Body of pancreas (tissue), 4 donors: ENCODE measurements around the gene PARP3.

Source experiments
- POLR2A ChIP-seq, 3 donors: fragments of 450-650 bp; IDR thresholded peaks; one replicate each; pipeline ENCODE4 v1.6.1; 2016; ENCODE audit warnings: antibody characterized with exemption in 3 of 3, mild to moderate bottlenecking in 2 of 3
- TF ChIP-seq, protein P1 (sequence below), 7 experiments: fragments of 450-650 bp in 4 of 7; fragments of 200-600 bp in 3 of 7; sonication (generic) in 3 of 7; IDR thresholded peaks; one replicate each; pipeline ENCODE4 v1.5.1; 2016 to 2019; ENCODE audit warnings: antibody characterized with exemption in 7 of 7

- TF ChIP-seq, protein P1, sequence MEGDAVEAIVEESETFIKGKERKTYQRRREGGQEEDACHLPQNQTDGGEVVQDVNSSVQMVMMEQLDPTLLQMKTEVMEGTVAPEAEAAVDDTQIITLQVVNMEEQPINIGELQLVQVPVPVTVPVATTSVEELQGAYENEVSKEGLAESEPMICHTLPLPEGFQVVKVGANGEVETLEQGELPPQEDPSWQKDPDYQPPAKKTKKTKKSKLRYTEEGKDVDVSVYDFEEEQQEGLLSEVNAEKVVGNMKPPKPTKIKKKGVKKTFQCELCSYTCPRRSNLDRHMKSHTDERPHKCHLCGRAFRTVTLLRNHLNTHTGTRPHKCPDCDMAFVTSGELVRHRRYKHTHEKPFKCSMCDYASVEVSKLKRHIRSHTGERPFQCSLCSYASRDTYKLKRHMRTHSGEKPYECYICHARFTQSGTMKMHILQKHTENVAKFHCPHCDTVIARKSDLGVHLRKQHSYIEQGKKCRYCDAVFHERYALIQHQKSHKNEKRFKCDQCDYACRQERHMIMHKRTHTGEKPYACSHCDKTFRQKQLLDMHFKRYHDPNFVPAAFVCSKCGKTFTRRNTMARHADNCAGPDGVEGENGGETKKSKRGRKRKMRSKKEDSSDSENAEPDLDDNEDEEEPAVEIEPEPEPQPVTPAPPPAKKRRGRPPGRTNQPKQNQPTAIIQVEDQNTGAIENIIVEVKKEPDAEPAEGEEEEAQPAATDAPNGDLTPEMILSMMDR (IDR thresholded peaks at IDR 0.05): no peak
- TF ChIP-seq POLR2A (IDR thresholded peaks at IDR 0.05): no peak
Measured at GRCh38 chr3:51927061-51927977, 14.8 kb upstream of the PARP3 start.
